HG02840 (cell line): ENCODE data around the gene IMPDH2.

ENCODE experiments used
- ATAC-seq: cut with Tn5 transposase; IDR thresholded peaks from one replicate; pipeline ENCODE4 v1.9.1; 2021; ENCODE audit warnings: mild to moderate bottlenecking, moderate library complexity, moderate number of reproducible peaks; ENCODE audit not compliant: unreplicated experiment, low FRiP score

IMPDH2 gene

GRCh38 chr3:49007068-49007770 lies 22.0 kb downstream of the IMPDH2 start, which contains the start of gene WDR6:
Gene WDR6 (plus strand): TSS chr3:49007391. CDS start chr3:49007432, 41 bp downstream.
- peak; percentile 87 for ATAC-seq

- peak; percentile 6 for ATAC-seq
These were observed 22.7 kb downstream of the IMPDH2 start for GRCh38 chr3:49006408-49007067.

- ATAC-seq, result no peak
These were observed 23.2 kb downstream of the IMPDH2 start for GRCh38 chr3:49005998-49006397.

- ATAC-seq, result no peak
These were observed 23.9 kb downstream of the IMPDH2 start for GRCh38 chr3:49005303-49005680.

GRCh38 chr3:49004352-49005302 lies 24.6 kb downstream of the IMPDH2 start:
- ATAC-seq, result no peak

GRCh38 chr3:49001155-49001554 lies 28.0 kb downstream of the IMPDH2 start:
- ATAC-seq, result no peak

GRCh38 chr3:48999085-48999858 lies 29.9 kb downstream of the IMPDH2 start:
- ATAC-seq, result no peak

GRCh38 chr3:48997714-48998637 lies 31.2 kb downstream of the IMPDH2 start:
- no peak for ATAC-seq

- ATAC-seq, result no peak
These were observed 32.0 kb downstream of the IMPDH2 start for GRCh38 chr3:48997102-48997635.

- ATAC-seq, result no peak
These were observed 32.6 kb downstream of the IMPDH2 start for GRCh38 chr3:48996640-48997039.

GRCh38 chr3:48993834-48994233 lies 35.4 kb downstream of the IMPDH2 start:
- no peak for ATAC-seq

- ATAC-seq, result no peak
These were observed 37.2 kb downstream of the IMPDH2 start for GRCh38 chr3:48991851-48992545.

- no peak for ATAC-seq
These were observed 38.3 kb downstream of the IMPDH2 start for GRCh38 chr3:48990636-48991469.

- ATAC-seq, result no peak
These were observed 39.2 kb downstream of the IMPDH2 start, which contains the start of gene P4HTM for GRCh38 chr3:48989796-48990635. Gene P4HTM (plus strand): TSS chr3:48990241. CDS start chr3:48990257, 16 bp downstream.

GRCh38 chr3:48989126-48989795 lies 39.9 kb downstream of the IMPDH2 start:
- no peak for ATAC-seq

GRCh38 chr3:48985831-48986376 lies 43.3 kb downstream of the IMPDH2 start:
- ATAC-seq, result no peak
